GM12878 (cell line): Measurements from ENCODE around the gene SLC35F6. TPM values are rescaled to one million over a fixed set of nuclear protein-coding genes. Genes with fewer than 3 reads are reported as not detected.

Experiments used
- ATAC-seq: fragments of 200-7000 bp; cut with Tn5 transposase; 3 replicates; pipeline ENCODE4 v1.9.1; 2020; ENCODE audit warnings: mild to moderate bottlenecking, moderate library complexity
- BruUV-seq: library from RNA; stranded (reverse); fragments of 400-500 nt; replicated peaks from 2 replicates; lab custom pipeline; 2021; lab: Mats Ljungman, UMichigan
- CTCF ChIA-PET: fragments of 300-600 bp; sonication (Branson Sonifier 250); formaldehyde crosslinking; extraction: SDS; loops from one replicate; lab custom pipeline; 2021; ENCODE audit warnings: inconsistent platforms; lab: Yijun Ruan, JAX
- POLR2A ChIA-PET: fragments of 350-600 bp; formaldehyde crosslinking; extraction: SDS; loops from one replicate; lab custom pipeline; 2021; ENCODE audit warnings: inconsistent platforms; lab: Charles Lee
- RAD21 ChIA-PET: fragments of 300-600 bp; sonication (Branson Sonifier 250); formaldehyde crosslinking; loops from one replicate; lab custom pipeline; 2023; ENCODE audit warnings: antibody characterized with exemption; ENCODE audit not compliant: unreplicated experiment; lab: Charles Lee
- SMC1A ChIA-PET: fragments of 300-600 bp; sonication (Branson Sonifier 250); formaldehyde crosslinking; loops from one replicate; lab custom pipeline; 2023; ENCODE audit not compliant: unreplicated experiment, uncharacterized antibody; lab: Charles Lee
- DNase-seq: peaks from one replicate; pipeline ENCODE4 v3.0.0-alpha.2; 2011; ENCODE audit warnings: low read depth, low spot score
- FAIRE-seq: peaks from 3 replicates; lab custom pipeline; 2011; peaks lifted over from hg19 to GRCh38; lab: Jason Lieb, UNC
- H2AFZ ChIP-seq: 2 replicates; pipeline ENCODE4 v1.6.0; 2011; ENCODE audit warnings: low read depth, low read length, control low read depth; ENCODE audit not compliant: control insufficient read depth
- H3K27ac ChIP-seq: 2 replicates; pipeline ENCODE4 v1.5.1; 2011; ENCODE audit warnings: control low read depth; ENCODE audit not compliant: control insufficient read depth, insufficient read depth
- H3K27me3 ChIP-seq, 2 experiments: replicated peaks in 1 of 2; 2 replicates each; pipeline versions ENCODE4 v1.6.0 to v1.6.1; 2011; ENCODE audit warnings: low read length in 1 of 2; ENCODE audit not compliant: control insufficient read depth in 2 of 2, insufficient read depth in 2 of 2
- H3K36me3 ChIP-seq, 2 experiments: 2 replicates each; pipeline ENCODE4 v1.5.1; 2011; ENCODE audit warnings: low read length in 1 of 2; ENCODE audit not compliant: control insufficient read depth in 2 of 2, insufficient read depth in 2 of 2
- H3K4me1 ChIP-seq: 2 replicates; pipeline ENCODE4 v1.6.1; 2011; ENCODE audit warnings: mild to moderate bottlenecking, low read length, moderate library complexity, mixed read lengths; ENCODE audit not compliant: control insufficient read depth, insufficient read depth
- H3K4me2 ChIP-seq: 2 replicates; pipeline ENCODE4 v1.6.0; 2011; ENCODE audit warnings: control low read depth; ENCODE audit not compliant: control insufficient read depth, insufficient read depth
- H3K4me3 ChIP-seq: fragments of 200-600 bp; sonication (generic); 2 replicates; pipeline ENCODE4 v1.5.1; 2016
- H3K79me2 ChIP-seq: 2 replicates; pipeline ENCODE4 v1.6.0; 2011; ENCODE audit warnings: low read length; ENCODE audit not compliant: control insufficient read depth, insufficient read depth
- H3K9ac ChIP-seq: 2 replicates; pipeline ENCODE4 v1.8.0; 2011; ENCODE audit warnings: low read length, control low read depth, mixed read lengths; ENCODE audit not compliant: control insufficient read depth, insufficient read depth
- H3K9me3 ChIP-seq: replicated peaks from 3 replicates; pipeline ENCODE4 v1.5.1; 2011; ENCODE audit warnings: mild to moderate bottlenecking, low read length; ENCODE audit not compliant: control insufficient read depth, insufficient read depth
- H4K20me1 ChIP-seq: 2 replicates; pipeline ENCODE4 v1.6.0; 2011; ENCODE audit not compliant: control insufficient read depth, insufficient read depth
- BACH1 ChIP-seq: fragments of 450-650 bp; IDR thresholded peaks from 2 replicates; pipeline ENCODE4 v1.6.1; 2017; ENCODE audit warnings: mild to moderate bottlenecking, borderline replicate concordance
- GABPA ChIP-seq: IDR thresholded peaks from 2 replicates; pipeline ENCODE4 v1.6.1; 2014; ENCODE audit warnings: antibody characterized with exemption, low read depth, mild to moderate bottlenecking, inconsistent platforms
- KLF5 ChIP-seq: fragments of 450-650 bp; IDR thresholded peaks from 2 replicates; pipeline ENCODE4 v1.6.1; 2014; ENCODE audit warnings: mild to moderate bottlenecking; ENCODE audit not compliant: partially characterized antibody
- MYB ChIP-seq: fragments of 150-350 bp; IDR thresholded peaks from 2 replicates; pipeline ENCODE4 v1.6.1; 2014; ENCODE audit warnings: mild to moderate bottlenecking, low read depth, low read length, borderline replicate concordance
- RAD21 ChIP-seq: IDR thresholded peaks from 2 replicates; pipeline ENCODE4 v1.6.1; 2011; ENCODE audit warnings: mild to moderate bottlenecking, low read depth, low read length, moderate library complexity; ENCODE audit not compliant: insufficient read depth
- RUNX3 ChIP-seq: IDR thresholded peaks from 2 replicates; pipeline ENCODE4 v1.6.1; 2012; ENCODE audit warnings: low read length, inconsistent platforms
- SIN3A ChIP-seq: IDR thresholded peaks from 2 replicates; pipeline ENCODE4 v1.6.1; 2012; ENCODE audit warnings: low read depth, low read length, improper control_type of control experiment
- SMARCA5 ChIP-seq: fragments of 450-650 bp; IDR thresholded peaks from 2 replicates; pipeline ENCODE4 v1.6.1; 2017; ENCODE audit warnings: mild to moderate bottlenecking
- YBX1 ChIP-seq: fragments of 450-650 bp; IDR thresholded peaks from 2 replicates; pipeline ENCODE4 v1.6.1; 2016; ENCODE audit warnings: antibody characterized with exemption
- WGBS: methylation state at CpG from one replicate; pipeline ENCODE4 v1.1.6; 2016; ENCODE audit warnings: low lambda C conversion rate; ENCODE audit not compliant: insufficient replicate concordance, insufficient coverage; ENCODE audit errors: missing lambda C conversion rate; 5-methylcytosine and 5-hydroxymethylcytosine counted together
- in situ Hi-C: fragments of 300-500 bp; cut with MboI; formaldehyde crosslinking; loops from 9 replicates; pipeline ENCODE4 v1.14.3; 2018; ENCODE audit warnings: mixed read lengths
- intact Hi-C: fragments of 100-400 bp; cut with micrococcal nuclease; formaldehyde crosslinking; loops from one replicate; pipeline ENCODE4 v1.14.2; 2022; ENCODE audit not compliant: unreplicated experiment
- polyA plus RNA-seq, 11 experiments: library from polyadenylated mRNA; depleted of rRNA in 4 of 11; unstranded in 6 of 11; stranded (reverse) in 5 of 11; fragments of >200 nt; fragmentation: Nextera tagmentation in 4 of 11; fragmentation: Illumina TruSeq in 1 of 11; extraction: Ambion mirVana in 4 of 11; extraction: Trizol in 1 of 11; gene quantifications; 1 replicate in 1 of 11; 2 replicates in 10 of 11; pipeline versions ENCODE4 v1.2.1 to v1.2.3, GENCODE V29; 2011 to 2016; ENCODE audit warnings: inconsistent platforms in 2 of 11, missing spikeins in 2 of 11, low read depth in 1 of 11
- total RNA-seq, 4 experiments: library from RNA; depleted of rRNA in 3 of 4; stranded (reverse); fragments of >200 nt in 3 of 4; fragmentation: Illumina TruSeq in 1 of 4; extraction: Trizol in 1 of 4; gene quantifications; 2 replicates each; pipeline versions ENCODE4 v1.2.1 to v1.2.3, GENCODE V29; 2013 to 2021
- TF ChIP-seq, protein P1 (sequence below): fragments of 450-650 bp; IDR thresholded peaks from 2 replicates; pipeline ENCODE4 v1.6.1; 2014; ENCODE audit warnings: mild to moderate bottlenecking
- TF ChIP-seq, protein P2 (sequence below): fragments of 450-650 bp; IDR thresholded peaks from 2 replicates; pipeline ENCODE4 v1.6.1; 2018; ENCODE audit warnings: borderline replicate concordance, mild to moderate bottlenecking; ENCODE audit not compliant: partially characterized antibody

Gene SLC35F6
- total and polyA plus RNA-seq, 10 of the 15 experiments (the other 5 are each of a cell fraction or from before 2014, with no cell fraction given), result 4.0 to 10.5 (median 8.0) TPM

GRCh38 chr2:26722328-26722727 is 41.8 kb upstream of the SLC35F6 start:
- intact Hi-C loops (no loop called here), in situ Hi-C loops (no loop called here)
- no peak overlapping the region for H3K4me2 ChIP-seq
- H3K27ac ChIP-seq, result no peak overlapping the region
- FAIRE-seq (no peak), DNase-seq (no peak), ATAC-seq (no peak)
- no peak overlapping the region for H3K9ac ChIP-seq
- RAD21 ChIA-PET, result no interaction called here
- no peaks in the 10 kb centered on the region for H3K4me1 ChIP-seq
- no peaks in the 10 kb centered on the region for H4K20me1 ChIP-seq
- H2AFZ ChIP-seq, result no peak overlapping the region
- H3K79me2 ChIP-seq, result no peaks in the 10 kb centered on the region
- CTCF ChIA-PET, result no interaction called here
- no peaks in the 10 kb centered on the region for H3K27me3 ChIP-seq
- 0% methylated on average over 1 of the region's 1 CpG for whole genome bisulfite sequencing
- TF ChIP-seq RUNX3, result no peak
- no peaks in the 10 kb centered on the region for H3K36me3 ChIP-seq
- no TSS peak for BruUV-seq
- POLR2A ChIA-PET, result no interaction called here
- H3K9me3 ChIP-seq, result no peaks in the 10 kb centered on the region
- no peak overlapping the region for H3K4me3 ChIP-seq
- SMC1A ChIA-PET, result interaction anchor here (2.0 kb wide), 1 partner anchor 10 kb away, joined by 4 read pairs; no protein-coding TSS in a partner anchor

DNA sequence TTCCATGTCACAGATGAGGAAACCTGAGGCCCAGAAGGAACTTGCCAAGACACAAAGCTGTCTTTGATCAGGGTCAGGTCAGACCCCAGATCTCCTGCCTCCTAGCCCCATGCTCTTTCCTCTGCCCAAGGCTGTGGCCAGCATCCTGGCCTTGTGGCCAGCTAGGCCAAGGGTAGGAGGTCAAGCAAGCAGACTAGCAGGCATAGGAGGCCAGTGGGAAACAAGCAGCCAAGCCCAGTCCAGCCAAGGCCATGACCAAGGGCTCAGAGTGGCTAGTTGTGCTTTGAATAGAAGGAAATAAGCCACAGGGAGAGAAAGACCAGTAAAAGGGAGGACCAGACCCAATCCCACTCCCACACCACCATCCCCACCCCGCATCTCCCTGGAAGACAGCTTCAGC is 41.2 kb upstream of the SLC35F6 start:
- ATAC-seq (no peak), DNase-seq (no peak), FAIRE-seq (no peak)
- Histone ChIP-seq H3K79me2 (no peaks in the 10 kb centered on the region), H3K27me3 (no peaks in the 10 kb centered on the region), H3K4me2 (no peak overlapping the region), H3K4me3 (no peak overlapping the region), H4K20me1 (no peaks in the 10 kb centered on the region), H3K27ac (no peak overlapping the region), H3K9me3 (no peaks in the 10 kb centered on the region), H3K4me1 (no peaks in the 10 kb centered on the region), H2AFZ (no peak overlapping the region), H3K9ac (no peak overlapping the region), H3K36me3 (no peaks in the 10 kb centered on the region)
- in situ Hi-C loops, result no loop called here
- intact Hi-C loops, result no loop called here
- ChIA-PET SMC1A (no interaction called here), RAD21 (no interaction called here), POLR2A (no interaction called here), CTCF (interaction anchor here (1.1 kb wide), 1 partner anchor 145 kb away, joined by 3 read pairs; no protein-coding TSS in a partner anchor)
- WGBS, result 50% methylated on average over 1 of the region's 1 CpG
- BruUV-seq, result no TSS peak
- TF ChIP-seq SMARCA5, result no peak
- TF ChIP-seq MYB, result no peak
- no peak for TF ChIP-seq RAD21
- no peak for TF ChIP-seq GABPA
- TF ChIP-seq, protein P1, sequence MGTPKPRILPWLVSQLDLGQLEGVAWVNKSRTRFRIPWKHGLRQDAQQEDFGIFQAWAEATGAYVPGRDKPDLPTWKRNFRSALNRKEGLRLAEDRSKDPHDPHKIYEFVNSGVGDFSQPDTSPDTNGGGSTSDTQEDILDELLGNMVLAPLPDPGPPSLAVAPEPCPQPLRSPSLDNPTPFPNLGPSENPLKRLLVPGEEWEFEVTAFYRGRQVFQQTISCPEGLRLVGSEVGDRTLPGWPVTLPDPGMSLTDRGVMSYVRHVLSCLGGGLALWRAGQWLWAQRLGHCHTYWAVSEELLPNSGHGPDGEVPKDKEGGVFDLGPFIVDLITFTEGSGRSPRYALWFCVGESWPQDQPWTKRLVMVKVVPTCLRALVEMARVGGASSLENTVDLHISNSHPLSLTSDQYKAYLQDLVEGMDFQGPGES, result no peak
- TF ChIP-seq SIN3A, result no peak
- TF ChIP-seq YBX1, result no peak
- no peak for TF ChIP-seq KLF5
- TF ChIP-seq, protein P2, sequence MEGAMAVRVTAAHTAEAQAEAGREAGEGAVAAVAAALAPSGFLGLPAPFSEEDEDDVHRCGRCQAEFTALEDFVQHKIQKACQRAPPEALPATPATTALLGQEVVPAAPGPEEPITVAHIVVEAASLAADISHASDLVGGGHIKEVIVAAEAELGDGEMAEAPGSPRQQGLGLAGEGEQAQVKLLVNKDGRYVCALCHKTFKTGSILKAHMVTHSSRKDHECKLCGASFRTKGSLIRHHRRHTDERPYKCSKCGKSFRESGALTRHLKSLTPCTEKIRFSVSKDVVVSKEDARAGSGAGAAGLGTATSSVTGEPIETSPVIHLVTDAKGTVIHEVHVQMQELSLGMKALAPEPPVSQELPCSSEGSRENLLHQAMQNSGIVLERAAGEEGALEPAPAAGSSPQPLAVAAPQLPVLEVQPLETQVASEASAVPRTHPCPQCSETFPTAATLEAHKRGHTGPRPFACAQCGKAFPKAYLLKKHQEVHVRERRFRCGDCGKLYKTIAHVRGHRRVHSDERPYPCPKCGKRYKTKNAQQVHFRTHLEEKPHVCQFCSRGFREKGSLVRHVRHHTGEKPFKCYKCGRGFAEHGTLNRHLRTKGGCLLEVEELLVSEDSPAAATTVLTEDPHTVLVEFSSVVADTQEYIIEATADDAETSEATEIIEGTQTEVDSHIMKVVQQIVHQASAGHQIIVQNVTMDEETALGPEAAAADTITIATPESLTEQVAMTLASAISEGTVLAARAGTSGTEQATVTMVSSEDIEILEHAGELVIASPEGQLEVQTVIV, result no peak
- TF ChIP-seq BACH1, result no peak
